ENCODE results near the gene EPHB2.
"Not testable (repeated sequence)": the region's sequence is repeated elsewhere in the genome, so short reads cannot be mapped to it uniquely, and the experiment has no call there.

The EPHB2 gene

GRCh38 chr1:22691031-22691753 lies 19.4 kb upstream of the EPHB2 start:
- no peak for DNase-seq

GRCh38 chr1:22694172-22694571 lies 16.5 kb upstream of the EPHB2 start:
- DNase-seq: no peak

GRCh38 chr1:22696610-22697009 lies 14.0 kb upstream of the EPHB2 start:
- DNase-seq: no peak

GRCh38 chr1:22697980-22698379 lies 12.7 kb upstream of the EPHB2 start:
- DNase-seq: no peak

- no peak for DNase-seq
These were observed 10.7 kb upstream of the EPHB2 start for GRCh38 chr1:22699681-22700520.

GRCh38 chr1:22702296-22703085 lies 8.1 kb upstream of the EPHB2 start:
- DNase-seq: peak; percentile 35 to 64 (median 58)

- peak; percentile 93 to 96 (median 95) for DNase-seq
These were observed 6.1 kb upstream of the EPHB2 start for GRCh38 chr1:22704440-22705067.

- peak in 3 of 4 experiments; percentile 49 to 62 (median 52) for DNase-seq
These were observed 5.1 kb upstream of the EPHB2 start for GRCh38 chr1:22705586-22705985.

GRCh38 chr1:22706100-22706499 lies 4.5 kb upstream of the EPHB2 start:
- not testable (repeated sequence) for DNase-seq

GRCh38 chr1:22708777-22709176 lies 1.9 kb upstream of the EPHB2 start:
- peak in 3 of 4 experiments; percentile 34 to 57 (median 48) for DNase-seq

- peak in 3 of 4 experiments; percentile 13 to 46 (median 41) for DNase-seq
These were observed 1.4 kb upstream of the EPHB2 start for GRCh38 chr1:22709227-22709626.

GRCh38 chr1:22709891-22710700 lies 543 bp upstream of the EPHB2 start:
- peak; percentile 67 to 91 (median 82) for DNase-seq

- peak in 3 of 4 experiments; percentile 21 to 54 (median 41) for DNase-seq
These were observed 432 bp downstream of the EPHB2 start for GRCh38 chr1:22711071-22711470.

- peak in 1 of 4 experiments; percentile 48 for DNase-seq
These were observed 1.2 kb downstream of the EPHB2 start for GRCh38 chr1:22711591-22712501.

GRCh38 chr1:22712502-22713271 lies 2.0 kb downstream of the EPHB2 start:
- no peak for DNase-seq

GRCh38 chr1:22714455-22714854 lies 3.8 kb downstream of the EPHB2 start:
- DNase-seq: no peak

GRCh38 chr1:22717037-22717760 lies 6.6 kb downstream of the EPHB2 start:
- peak; percentile 57 to 71 (median 69) for DNase-seq

- DNase-seq: no peak
These were observed 10.7 kb downstream of the EPHB2 start for GRCh38 chr1:22721122-22721873.
